GM23248 (cell line): ENCODE measurements around the gene KIF5B.
"Not testable (repeated sequence)": the region's sequence is repeated elsewhere in the genome, so short reads cannot be mapped to it uniquely, and the experiment has no call there.

Experiments
- EZH2 ChIP-seq: fragments of 200-600 bp; sonication (generic); IDR thresholded peaks from 2 replicates; pipeline ENCODE4 v1.6.1; 2018; ENCODE audit warnings: antibody characterized with exemption, mild to moderate bottlenecking; ENCODE audit not compliant: insufficient read depth, poor library complexity, severe bottlenecking
- EZH2phosphoT487 ChIP-seq: fragments of 200-600 bp; sonication (generic); IDR thresholded peaks from 2 replicates; pipeline ENCODE4 v1.6.1; 2018; ENCODE audit warnings: antibody characterized with exemption, moderate library complexity, mild to moderate bottlenecking, low read depth; ENCODE audit not compliant: insufficient read depth

DNA sequence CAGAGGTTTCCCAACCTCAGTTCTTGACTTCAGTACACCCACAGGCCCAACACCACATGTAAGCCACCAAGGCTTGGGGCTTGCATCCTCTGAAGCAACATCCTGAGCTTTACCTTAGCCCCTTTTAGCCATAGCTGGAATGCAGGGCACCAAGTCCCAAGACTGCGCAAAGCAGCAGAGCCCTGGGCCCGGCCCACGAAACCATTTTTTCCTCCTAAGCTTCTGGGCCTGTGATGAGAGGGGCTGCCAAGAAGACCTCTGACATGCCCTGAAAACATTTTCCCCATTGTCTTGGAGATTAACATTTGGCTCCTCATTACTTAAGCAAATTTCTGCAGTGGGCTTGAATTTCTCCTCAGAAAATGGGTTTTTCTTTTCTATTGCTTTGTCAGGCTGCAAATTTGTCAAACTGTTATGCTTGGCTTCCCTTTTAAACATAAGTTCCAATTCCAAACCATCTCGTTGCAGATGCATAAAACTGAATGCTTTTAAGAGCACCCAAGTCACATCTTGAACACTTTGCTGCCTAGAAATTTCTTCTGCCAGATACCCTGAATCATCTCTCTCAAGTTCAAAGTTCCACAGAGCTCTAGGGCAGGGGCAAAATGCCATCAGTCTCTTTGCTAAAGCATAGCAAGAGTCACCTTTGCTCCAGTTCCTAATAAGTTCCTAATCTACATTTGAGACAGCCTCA is 42.5 kb upstream of the KIF5B start:
- not testable (repeated sequence) for TF ChIP-seq EZH2phosphoT487, EZH2
